Kidney epithelial cell (primary cell): ENCODE results near the gene SPSB2. TPM values are rescaled to one million over a fixed set of nuclear protein-coding genes. Genes with fewer than 3 reads are reported as not detected.
"Not testable (repeated sequence)": the region's sequence is repeated elsewhere in the genome, so short reads cannot be mapped to it uniquely, and the experiment has no call there.

Experiments used
- DNase-seq: peaks from one replicate; pipeline ENCODE4 v3.0.0-alpha.2; 2010; ENCODE audit warnings: low read depth
- H3K27me3 ChIP-seq: 2 replicates; pipeline ENCODE4 v1.6.0; 2011; ENCODE audit warnings: low read length; ENCODE audit not compliant: control insufficient read depth, insufficient read depth
- H3K36me3 ChIP-seq: 2 replicates; pipeline ENCODE4 v1.5.1; 2011; ENCODE audit warnings: low read length; ENCODE audit not compliant: control insufficient read depth, insufficient read depth
- H3K4me3 ChIP-seq: 2 replicates; pipeline ENCODE4 v1.5.1; 2011; ENCODE audit warnings: low read depth, mild to moderate bottlenecking, control low read depth, low read length
- CTCF ChIP-seq: IDR thresholded peaks from 2 replicates; pipeline ENCODE4 v1.5.1; 2011; ENCODE audit warnings: mild to moderate bottlenecking, moderate library complexity, low read length, control low read depth, inconsistent platforms; ENCODE audit not compliant: insufficient read depth, poor library complexity, severe bottlenecking
- total RNA-seq: library from RNA; depleted of rRNA; stranded (reverse); fragments of >200 nt; gene quantifications from 2 replicates; pipeline ENCODE4 v1.2.3, GENCODE V29; 2015

Gene SPSB2
- total RNA-seq, 1 donor from 2014 or later: 10.1 TPM

- H3K36me3 ChIP-seq: no peaks in the 10 kb centered on the region
- no peak for DNase-seq
- no peaks in the 10 kb centered on the region for H3K27me3 ChIP-seq
- TF ChIP-seq CTCF: no peak
- no peak overlapping the region for H3K4me3 ChIP-seq
Observed at GRCh38 chr12:6883683-6884082, 10.6 kb upstream of the SPSB2 start.

GRCh38 chr12:6883252-6883651, 10.1 kb upstream of the SPSB2 start:
- no peak overlapping the region for H3K4me3 ChIP-seq
- TF ChIP-seq CTCF: no peak
- no peaks in the 10 kb centered on the region for H3K27me3 ChIP-seq
- H3K36me3 ChIP-seq: no peaks in the 10 kb centered on the region
- no peak for DNase-seq

- not testable (repeated sequence) for H3K4me3 ChIP-seq, H3K27me3 ChIP-seq, H3K36me3 ChIP-seq, DNase-seq
Observed at GRCh38 chr12:6879824-6880223, 6.7 kb upstream of the SPSB2 start.

GRCh38 chr12:6874015-6874368, 889 bp upstream of the SPSB2 start:
- not testable (repeated sequence) for H3K27me3 ChIP-seq, DNase-seq, H3K36me3 ChIP-seq
- peak overlapping the region; percentile 76 for H3K4me3 ChIP-seq

GRCh38 chr12:6872073-6873048, 742 bp downstream of the SPSB2 start:
- no peak for DNase-seq
- H3K36me3 ChIP-seq: peaks cover 9% of the 10 kb centered on the region
- H3K4me3 ChIP-seq: peak overlapping the region; percentile 76
- peak; percentile 97 for TF ChIP-seq CTCF
- H3K27me3 ChIP-seq: no peaks in the 10 kb centered on the region

- Histone ChIP-seq H3K27me3 (no peaks in the 10 kb centered on the region), H3K36me3 (peaks cover 9% of the 10 kb centered on the region), H3K4me3 (peak overlapping the region; percentile 76)
- no peak for TF ChIP-seq CTCF
- no peak for DNase-seq
Observed at GRCh38 chr12:6871052-6871957, 1.8 kb downstream of the SPSB2 start.

- DNase-seq, H3K4me3 ChIP-seq, H3K27me3 ChIP-seq, H3K36me3 ChIP-seq: not testable (repeated sequence)
Observed at GRCh38 chr12:6870304-6870703, 2.8 kb downstream of the SPSB2 start.
